ENCODE data around the gene USF3. TPM values are rescaled to one million over a fixed set of nuclear protein-coding genes. Genes with fewer than 3 reads are reported as not detected.

USF3 gene
- polyA plus RNA-seq, 1 experiment = 5.7 TPM

GRCh38 chr3:113690482-113690881, 6.0 kb downstream of the USF3 start:
- DNase-seq (ENCODE audit: low read depth) = no peak
- CTCF ChIA-PET = interaction anchor here (1.3 kb wide), 1 partner anchor 15 kb away, joined by 3 read pairs; no protein-coding TSS in a partner anchor
- POLR2A ChIA-PET = no interaction called here
- Histone ChIP-seq H3K4me3 (ENCODE audit: low read depth, low read length) (no peak overlapping the region), H3K27me3 (ENCODE audit: control insufficient read depth, insufficient read depth, low read length) (no peaks in the 10 kb centered on the region), H3K36me3 (ENCODE audit: control insufficient read depth, insufficient read depth, low read length) (no peaks in the 10 kb centered on the region)
- TF ChIP-seq CTCF (IDR thresholded peaks at IDR 0.05; ENCODE audit: insufficient read depth, low read depth, low read length) = no peak

GRCh38 chr3:113685956-113686721, 10.3 kb downstream of the USF3 start:
- no peak for DNase-seq (ENCODE audit: low read depth)
- peak; percentile 28 for TF ChIP-seq CTCF (IDR thresholded peaks at IDR 0.05; ENCODE audit: insufficient read depth, low read depth, low read length)
- H3K36me3 ChIP-seq (ENCODE audit: control insufficient read depth, insufficient read depth, low read length) = no peaks in the 10 kb centered on the region
- ChIA-PET POLR2A (no interaction called here), CTCF (interaction anchor here (0.5 kb wide), 1 partner anchor 14 kb away, joined by 4 read pairs; no protein-coding TSS in a partner anchor)
- no peaks in the 10 kb centered on the region for H3K27me3 ChIP-seq (ENCODE audit: control insufficient read depth, insufficient read depth, low read length)
- H3K4me3 ChIP-seq (ENCODE audit: low read depth, low read length) = no peak overlapping the region

GRCh38 chr3:113685124-113685523, 11.3 kb downstream of the USF3 start:
- ChIA-PET CTCF (no interaction called here), POLR2A (no interaction called here)
- no peak overlapping the region for H3K4me3 ChIP-seq (ENCODE audit: low read depth, low read length)
- H3K36me3 ChIP-seq (ENCODE audit: control insufficient read depth, insufficient read depth, low read length) = no peaks in the 10 kb centered on the region
- TF ChIP-seq CTCF (IDR thresholded peaks at IDR 0.05; ENCODE audit: insufficient read depth, low read depth, low read length) = no peak
- H3K27me3 ChIP-seq (ENCODE audit: control insufficient read depth, insufficient read depth, low read length) = no peaks in the 10 kb centered on the region
- no peak for DNase-seq (ENCODE audit: low read depth)

GRCh38 chr3:113684271-113684819, 12.1 kb downstream of the USF3 start:
- POLR2A ChIA-PET = no interaction called here
- no peaks in the 10 kb centered on the region for H3K36me3 ChIP-seq (ENCODE audit: control insufficient read depth, insufficient read depth, low read length)
- H3K27me3 ChIP-seq (ENCODE audit: control insufficient read depth, insufficient read depth, low read length) = no peaks in the 10 kb centered on the region
- H3K4me3 ChIP-seq (ENCODE audit: low read depth, low read length) = no peak overlapping the region
- TF ChIP-seq CTCF (IDR thresholded peaks at IDR 0.05; ENCODE audit: insufficient read depth, low read depth, low read length) = no peak
- DNase-seq (ENCODE audit: low read depth) = no peak
- CTCF ChIA-PET = no interaction called here

GRCh38 chr3:113678773-113679172, 17.7 kb downstream of the USF3 start:
- CTCF ChIA-PET = no interaction called here
- no peak for DNase-seq (ENCODE audit: low read depth)
- no peak overlapping the region for H3K4me3 ChIP-seq (ENCODE audit: low read depth, low read length)
- POLR2A ChIA-PET = no interaction called here
- TF ChIP-seq CTCF (IDR thresholded peaks at IDR 0.05; ENCODE audit: insufficient read depth, low read depth, low read length) = no peak
- H3K27me3 ChIP-seq (ENCODE audit: control insufficient read depth, insufficient read depth, low read length) = no peaks in the 10 kb centered on the region
- H3K36me3 ChIP-seq (ENCODE audit: control insufficient read depth, insufficient read depth, low read length) = no peaks in the 10 kb centered on the region

Data from BJ (cell line).